ENCODE measurements around the gene VPS51. TPM values are rescaled to one million over a fixed set of nuclear protein-coding genes. Genes with fewer than 3 reads are reported as not detected.

VPS51 gene
- total and polyA plus RNA-seq, 9 of the 15 experiments (the other 6 are each of a cell fraction or from before 2014, with no cell fraction given), result 1.8 to 143 (median 46.8) TPM

- Histone ChIP-seq H3K79me2 (ENCODE audit: control insufficient read depth, insufficient read depth, low read length) (peaks cover 41% of the 10 kb centered on the region), H3K27ac (ENCODE audit: extremely low read depth, low read depth, low read length) (no peak overlapping the region), H3K4me2 (ENCODE audit: insufficient read depth, low read length) (no peak overlapping the region), H4K20me1 (replicated peaks; ENCODE audit: control insufficient read depth, insufficient read depth, low read length) (peaks cover 9% of the 10 kb centered on the region; the same call in 1 of the 2 replicates), H3K27me3 (ENCODE audit: control insufficient read depth in 2 of 2, insufficient read depth in 2 of 2, low read length in 2 of 2) (no peaks in the 10 kb centered on the region), H3K9me1 (ENCODE audit: control insufficient read depth, insufficient read depth, low read length) (peaks cover 4% of the 10 kb centered on the region), H2AFZ (ENCODE audit: low read depth, low read length) (no peak overlapping the region), H3K9me3 (replicated peaks; ENCODE audit: control insufficient read depth, insufficient read depth, low read depth, low read length) (no peaks in the 10 kb centered on the region), H3K36me3 (ENCODE audit: control insufficient read depth, insufficient read depth, low read length) (peaks cover 71% of the 10 kb centered on the region), H3K4me1 (replicated peaks in 1 of 2; ENCODE audit: control insufficient read depth in 2 of 2, insufficient read depth in 2 of 2, low read length in 2 of 2) (peaks cover 13 to 38% of the 10 kb centered on the region in 2 experiments; a peak in 4 of 5 replicates), H3K9ac (ENCODE audit: insufficient read depth in 1 of 2, low read depth in 2 of 2, low read length in 2 of 2) (no peak overlapping the region), H3K4me3 (no peak overlapping the region)
- FAIRE-seq (no peak), DNase-seq (ENCODE audit: extremely low read depth in 1 of 4, low spot score in 3 of 4) (no peak), ATAC-seq (no peak)
- TF ChIP-seq ETV5 (CRISPR knock-in tag; IDR thresholded peaks at IDR 0.05; ENCODE audit: low read depth) (no peak), MAX (CRISPR knock-in tag; IDR thresholded peaks at IDR 0.05) (0 out of 2 replicates have a peak, but pooled peaks have one; percentile 16)
- ChIA-PET CTCF (ENCODE audit: low intra/inter-chr PET ratio) (no interaction called here), POLR2A (interaction anchor here (1.1 to 8.4 kb wide), 5 partner anchors 10 to 286 kb away, joined by 4 to 182 read pairs (median 4); partner anchors contain the start of genes FAU, MRPL49, SPDYC and ZNHIT2)
- WGBS (ENCODE audit: insufficient coverage, low coverage, missing lambda C conversion rate), result 97% methylated on average over 10 of the region's 19 CpGs
- no TSS peak for BruUV-seq (replicated peaks)
- in situ Hi-C loops (cut with MboI) (no loop called here), intact Hi-C loops (cut with micrococcal nuclease) (no loop called here)
Measured at GRCh38 chr11:65130631-65131416, 34.8 kb downstream of the VPS51 start.

GRCh38 chr11:65131417-65131776 is 35.4 kb downstream of the VPS51 start:
- H4K20me1 ChIP-seq (replicated peaks; ENCODE audit: control insufficient read depth, insufficient read depth, low read length), result peaks cover 9% of the 10 kb centered on the region; the same call in 1 of the 2 replicates
- intact Hi-C loops (cut with micrococcal nuclease) (no loop called here), in situ Hi-C loops (cut with MboI) (no loop called here)
- 63% methylated on average over 2 of the region's 3 CpGs for WGBS (ENCODE audit: insufficient coverage, low coverage, missing lambda C conversion rate)
- no peaks in the 10 kb centered on the region; a peak in 1 of 5 replicates for H3K27me3 ChIP-seq (ENCODE audit: control insufficient read depth in 2 of 2, insufficient read depth in 2 of 2, low read length in 2 of 2)
- POLR2A ChIA-PET, result interaction anchor here (1.1 to 8.4 kb wide), 5 partner anchors 11 to 285 kb away, joined by 4 to 182 read pairs (median 4); partner anchors contain the start of genes FAU, MRPL49, SPDYC and ZNHIT2
- peaks cover 4% of the 10 kb centered on the region for H3K9me1 ChIP-seq (ENCODE audit: control insufficient read depth, insufficient read depth, low read length)
- DNase-seq (ENCODE audit: extremely low read depth in 1 of 4, low spot score in 3 of 4) (no peak), FAIRE-seq (no peak), ATAC-seq (no peak)
- CTCF ChIA-PET (ENCODE audit: low intra/inter-chr PET ratio), result no interaction called here
- no peak overlapping the region for H3K4me3 ChIP-seq
- H3K27ac ChIP-seq (ENCODE audit: extremely low read depth, low read depth, low read length), result no peak overlapping the region; the same call in 2 of the 3 replicates
- peaks cover 41% of the 10 kb centered on the region for H3K79me2 ChIP-seq (ENCODE audit: control insufficient read depth, insufficient read depth, low read length)
- H3K4me1 ChIP-seq (replicated peaks in 1 of 2; ENCODE audit: control insufficient read depth in 2 of 2, insufficient read depth in 2 of 2, low read length in 2 of 2), result peaks cover 19 to 44% of the 10 kb centered on the region in 2 experiments; a peak in 4 of 5 replicates
- H2AFZ ChIP-seq (ENCODE audit: low read depth, low read length), result no peak overlapping the region
- no TSS peak for BruUV-seq (replicated peaks)
- H3K4me2 ChIP-seq (ENCODE audit: insufficient read depth, low read length), result no peak overlapping the region
- H3K9me3 ChIP-seq (replicated peaks; ENCODE audit: control insufficient read depth, insufficient read depth, low read depth, low read length), result no peaks in the 10 kb centered on the region
- H3K9ac ChIP-seq (ENCODE audit: insufficient read depth in 1 of 2, low read depth in 2 of 2, low read length in 2 of 2), result 0 out of 4 replicates have a peak overlapping the region, but pooled peaks of 1 of the 2 experiments have one; percentile 21
- peaks cover 66% of the 10 kb centered on the region for H3K36me3 ChIP-seq (ENCODE audit: control insufficient read depth, insufficient read depth, low read length)
- no peak for TF ChIP-seq HCFC1 (IDR thresholded peaks at IDR 0.05; ENCODE audit: low read depth, low read length)
- no peak for TF ChIP-seq ZNF512 (tag; IDR thresholded peaks at IDR 0.05)
- TF ChIP-seq RBM34 (IDR thresholded peaks at IDR 0.05; ENCODE audit: borderline replicate concordance, insufficient read depth, low read length), result no peak
- no peak for TF ChIP-seq ETV6 (IDR thresholded peaks at IDR 0.05; ENCODE audit: borderline replicate concordance in 1 of 2, low read depth in 2 of 2, low read length in 1 of 2)
- TF ChIP-seq ETV6 (CRISPR knock-in tag; IDR thresholded peaks at IDR 0.05; ENCODE audit: borderline replicate concordance), result no peak
- TF ChIP-seq ZNF518B (CRISPR knock-in tag; IDR thresholded peaks at IDR 0.05), result no peak

All from K562 (cell line).